ENCODE measurements around the gene RPGR. TPM values are rescaled to one million over a fixed set of nuclear protein-coding genes. Genes with fewer than 3 reads are reported as not detected.

Gene RPGR
- polyA plus RNA-seq, 1 donor (not counting 4 experiments of a cell fraction or from before 2014, with no cell fraction given) = 2.4 TPM

GRCh38 chrX:38287674-38288073 is 39.6 kb downstream of the RPGR start:
- TF ChIP-seq, protein P1, sequence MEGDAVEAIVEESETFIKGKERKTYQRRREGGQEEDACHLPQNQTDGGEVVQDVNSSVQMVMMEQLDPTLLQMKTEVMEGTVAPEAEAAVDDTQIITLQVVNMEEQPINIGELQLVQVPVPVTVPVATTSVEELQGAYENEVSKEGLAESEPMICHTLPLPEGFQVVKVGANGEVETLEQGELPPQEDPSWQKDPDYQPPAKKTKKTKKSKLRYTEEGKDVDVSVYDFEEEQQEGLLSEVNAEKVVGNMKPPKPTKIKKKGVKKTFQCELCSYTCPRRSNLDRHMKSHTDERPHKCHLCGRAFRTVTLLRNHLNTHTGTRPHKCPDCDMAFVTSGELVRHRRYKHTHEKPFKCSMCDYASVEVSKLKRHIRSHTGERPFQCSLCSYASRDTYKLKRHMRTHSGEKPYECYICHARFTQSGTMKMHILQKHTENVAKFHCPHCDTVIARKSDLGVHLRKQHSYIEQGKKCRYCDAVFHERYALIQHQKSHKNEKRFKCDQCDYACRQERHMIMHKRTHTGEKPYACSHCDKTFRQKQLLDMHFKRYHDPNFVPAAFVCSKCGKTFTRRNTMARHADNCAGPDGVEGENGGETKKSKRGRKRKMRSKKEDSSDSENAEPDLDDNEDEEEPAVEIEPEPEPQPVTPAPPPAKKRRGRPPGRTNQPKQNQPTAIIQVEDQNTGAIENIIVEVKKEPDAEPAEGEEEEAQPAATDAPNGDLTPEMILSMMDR (optimal IDR thresholded peaks at IDR 0.05 in 1 of 3, IDR thresholded peaks at IDR 0.05 in 1 of 3, conservative IDR thresholded peaks at IDR 0.05 in 1 of 3; ENCODE audit: extremely low read depth in 1 of 3, insufficient read depth in 2 of 3, low read length in 3 of 3) = no peak
- no peak for TF ChIP-seq EZH2 (IDR thresholded peaks at IDR 0.05; ENCODE audit: low read length)
- Histone ChIP-seq H3K9me1 (ENCODE audit: control insufficient read depth, extremely low read depth, insufficient read depth, low read length) (no peaks in the 10 kb centered on the region), H3K27ac (ENCODE audit: control insufficient read depth, insufficient read depth, low read length) (no peak overlapping the region), H4K20me1 (ENCODE audit: control insufficient read depth, extremely low read depth, insufficient read depth, low read length) (no peaks in the 10 kb centered on the region), H3K36me3 (ENCODE audit: control insufficient read depth in 2 of 2, extremely low read depth in 1 of 2, insufficient read depth in 2 of 2, low read length in 2 of 2) (no peaks in the 10 kb centered on the region), H3K9ac (ENCODE audit: control insufficient read depth, extremely low read depth, insufficient read depth, low read length) (no peak overlapping the region), H2AFZ (ENCODE audit: control insufficient read depth, low read length) (no peak overlapping the region), H3K4me1 (ENCODE audit: control insufficient read depth, extremely low read depth, insufficient read depth, low read length) (no peaks in the 10 kb centered on the region), H3K4me3 (ENCODE audit: control insufficient read depth in 2 of 3, extremely low read depth in 1 of 3, insufficient read depth in 2 of 3, low read depth in 1 of 3, low read length in 3 of 3) (no peak overlapping the region), H3K79me2 (ENCODE audit: control insufficient read depth, insufficient read depth, low read length) (no peaks in the 10 kb centered on the region), H3K9me3 (ENCODE audit: control insufficient read depth, low read depth, low read length) (no peaks in the 10 kb centered on the region), H3K27me3 (ENCODE audit: control insufficient read depth, extremely low read depth, insufficient read depth, low read length) (no peaks in the 10 kb centered on the region), H3K4me2 (ENCODE audit: control insufficient read depth, extremely low read depth, insufficient read depth, low read depth, low read length) (no peak overlapping the region)
- DNase-seq (ENCODE audit: low read depth, low spot score) (no peak), FAIRE-seq (no peak)
- dilution Hi-C loops (cut with MboI; ENCODE audit: extremely low pct_ligation_motif_present, low sequenced_read_pairs) = no loop called here

GRCh38 chrX:38285649-38286048 is 41.7 kb downstream of the RPGR start:
- DNase-seq (ENCODE audit: low read depth, low spot score) (no peak), FAIRE-seq (no peak)
- no peaks in the 10 kb centered on the region for H4K20me1 ChIP-seq (ENCODE audit: control insufficient read depth, extremely low read depth, insufficient read depth, low read length)
- H3K4me1 ChIP-seq (ENCODE audit: control insufficient read depth, extremely low read depth, insufficient read depth, low read length) = no peaks in the 10 kb centered on the region
- no peak overlapping the region for H2AFZ ChIP-seq (ENCODE audit: control insufficient read depth, low read length)
- H3K4me2 ChIP-seq (ENCODE audit: control insufficient read depth, extremely low read depth, insufficient read depth, low read depth, low read length) = no peak overlapping the region
- H3K79me2 ChIP-seq (ENCODE audit: control insufficient read depth, insufficient read depth, low read length) = no peaks in the 10 kb centered on the region
- no peaks in the 10 kb centered on the region for H3K9me3 ChIP-seq (ENCODE audit: control insufficient read depth, low read depth, low read length)
- H3K9ac ChIP-seq (ENCODE audit: control insufficient read depth, extremely low read depth, insufficient read depth, low read length) = no peak overlapping the region
- H3K36me3 ChIP-seq (ENCODE audit: control insufficient read depth in 2 of 2, extremely low read depth in 1 of 2, insufficient read depth in 2 of 2, low read length in 2 of 2) = no peaks in the 10 kb centered on the region
- dilution Hi-C loops (cut with MboI; ENCODE audit: extremely low pct_ligation_motif_present, low sequenced_read_pairs) = no loop called here
- no peaks in the 10 kb centered on the region for H3K27me3 ChIP-seq (ENCODE audit: control insufficient read depth, extremely low read depth, insufficient read depth, low read length)
- H3K4me3 ChIP-seq (ENCODE audit: control insufficient read depth in 2 of 3, extremely low read depth in 1 of 3, insufficient read depth in 2 of 3, low read depth in 1 of 3, low read length in 3 of 3) = no peak overlapping the region
- no peak for TF ChIP-seq EZH2 (IDR thresholded peaks at IDR 0.05; ENCODE audit: low read length)
- TF ChIP-seq, protein P1 (optimal IDR thresholded peaks at IDR 0.05 in 1 of 3, IDR thresholded peaks at IDR 0.05 in 1 of 3, conservative IDR thresholded peaks at IDR 0.05 in 1 of 3; ENCODE audit: extremely low read depth in 1 of 3, insufficient read depth in 2 of 3, low read length in 3 of 3) = no peak
- H3K9me1 ChIP-seq (ENCODE audit: control insufficient read depth, extremely low read depth, insufficient read depth, low read length) = no peaks in the 10 kb centered on the region
- no peak overlapping the region for H3K27ac ChIP-seq (ENCODE audit: control insufficient read depth, insufficient read depth, low read length)

All from keratinocyte (primary cell).